HepG2 (cell line): ENCODE measurements around the gene SPRR2D. TPM values are rescaled to one million over a fixed set of nuclear protein-coding genes. Genes with fewer than 3 reads are reported as not detected.

Experiments
- ATAC-seq: fragments of 200-7000 bp; cut with Tn5 transposase; 3 replicates; pipeline ENCODE4 v1.9.1; 2020; ENCODE audit warnings: mild to moderate bottlenecking, moderate library complexity
- BruUV-seq: library from RNA; stranded (reverse); fragments of 400-500 nt; replicated peaks from 2 replicates; lab custom pipeline; 2021; lab: Mats Ljungman, UMichigan
- CTCF ChIA-PET: fragments of 300-600 bp; formaldehyde crosslinking; extraction: SDS; loops from one replicate; lab custom pipeline; 2021; ENCODE audit warnings: low total read pairs, inconsistent platforms, low intra/inter-chr PET ratio; lab: Yijun Ruan, JAX
- POLR2A ChIA-PET: fragments of 350-600 bp; sonication (Branson Sonifier 250); formaldehyde crosslinking; loops from one replicate; lab custom pipeline; 2020; ENCODE audit warnings: antibody characterized with exemption, inconsistent platforms; lab: Yijun Ruan, JAX
- DNase-seq: peaks from one replicate; pipeline ENCODE4 v3.0.0-alpha.2; 2015; ENCODE audit warnings: low spot score
- FAIRE-seq: peaks from 3 replicates; lab custom pipeline; 2011; peaks lifted over from hg19 to GRCh38; lab: Jason Lieb, UNC
- H2AFZ ChIP-seq: one replicate; pipeline ENCODE4 v1.6.1; 2011; ENCODE audit warnings: low read length, inconsistent platforms
- H3K27ac ChIP-seq: fragments of 300-600 bp; 3 replicates; pipeline ENCODE4 v1.8.0; 2011; ENCODE audit warnings: mixed run types, mild to moderate bottlenecking, mixed read lengths, low read length, inconsistent platforms; ENCODE audit not compliant: insufficient read depth; ENCODE audit errors: extremely low read length
- H3K27me3 ChIP-seq, 2 experiments: fragments of 200-600 bp in 1 of 2; 2 replicates in 1 of 2; 3 replicates in 1 of 2; pipeline versions ENCODE4 v1.6.0 to v1.8.0; 2011; ENCODE audit warnings: low read length in 2 of 2, mild to moderate bottlenecking in 2 of 2, moderate library complexity in 2 of 2, inconsistent platforms in 1 of 2; ENCODE audit not compliant: insufficient read depth in 2 of 2, control insufficient read depth in 1 of 2
- H3K36me3 ChIP-seq, 2 experiments: fragments of 200-600 bp in 1 of 2; replicated peaks in 1 of 2; 2 replicates in 1 of 2; 3 replicates in 1 of 2; pipeline versions ENCODE4 v1.5.1 to v1.8.0; 2011; ENCODE audit warnings: low read length in 2 of 2, inconsistent platforms in 1 of 2; ENCODE audit not compliant: insufficient read depth in 2 of 2, control insufficient read depth in 1 of 2
- H3K4me1 ChIP-seq: 2 replicates; pipeline ENCODE4 v1.5.1; 2012; ENCODE audit warnings: low read length, inconsistent platforms; ENCODE audit not compliant: insufficient read depth
- H3K4me2 ChIP-seq: 2 replicates; pipeline ENCODE4 v1.6.0; 2011; ENCODE audit warnings: low read depth, low read length, inconsistent platforms
- H3K4me3 ChIP-seq, 3 experiments: fragments of 200-600 bp in 1 of 3; sonication (generic), shearing (Covaris generic) in 1 of 3; replicated peaks in 1 of 3; 2 replicates each; pipeline ENCODE4 v1.5.1; 2011 to 2016; ENCODE audit warnings: low read length in 3 of 3, inconsistent platforms in 2 of 3, low read depth in 2 of 3, mild to moderate bottlenecking in 2 of 3, control low read depth in 1 of 3, mixed read lengths in 1 of 3; ENCODE audit not compliant: insufficient read depth in 1 of 3
- H3K79me2 ChIP-seq: one replicate; pipeline ENCODE4 v1.6.1; 2011; ENCODE audit warnings: low read length, inconsistent platforms; ENCODE audit not compliant: insufficient read depth
- H3K9ac ChIP-seq: 2 replicates; pipeline ENCODE4 v1.6.0; 2011; ENCODE audit warnings: mild to moderate bottlenecking, low read depth, low read length, inconsistent platforms; ENCODE audit not compliant: insufficient read depth
- H3K9me3 ChIP-seq: 2 replicates; pipeline ENCODE4 v1.5.1; 2012; ENCODE audit warnings: mild to moderate bottlenecking, low read length
- H4K20me1 ChIP-seq: 2 replicates; pipeline ENCODE4 v1.6.0; 2011; ENCODE audit warnings: inconsistent platforms, mild to moderate bottlenecking, low read length, moderate library complexity; ENCODE audit not compliant: insufficient read depth
- BORCS8-MEF2B ChIP-seq: sonication (generic); formaldehyde crosslinking; IDR thresholded peaks from 2 replicates; pipeline ENCODE4 v1.8.0; 2022; ENCODE audit warnings: mild to moderate bottlenecking, missing genetic modification reagents
- GATA4 ChIP-seq: sonication (generic); IDR thresholded peaks from 2 replicates; pipeline ENCODE4 v1.6.1; 2016; ENCODE audit warnings: antibody characterized with exemption, low read depth, borderline replicate concordance
- HNRNPUL1 ChIP-seq: fragments of 200-400 bp; formaldehyde crosslinking; IDR thresholded peaks from 2 replicates; pipeline ENCODE4 v1.6.1; 2017; ENCODE audit warnings: low read depth, mild to moderate bottlenecking, low read length, moderate library complexity
- KDM2A ChIP-seq: sonication (generic); formaldehyde crosslinking; IDR thresholded peaks from 2 replicates; pipeline ENCODE4 v1.4.0; 2020; ENCODE audit warnings: low read depth, missing genetic modification reagents, borderline replicate concordance
- MIER2 ChIP-seq: IDR thresholded peaks from 2 replicates; pipeline ENCODE4 v1.6.1; 2016; ENCODE audit warnings: missing biosample characterization, missing genetic modification reagents
- MIER3 ChIP-seq: IDR thresholded peaks from 2 replicates; pipeline ENCODE4 v1.6.1; 2016; ENCODE audit warnings: missing compliant biosample characterization, borderline replicate concordance
- NR2F1 ChIP-seq, 2 experiments: fragments of 450-650 bp in 1 of 2; formaldehyde crosslinking in 1 of 2; IDR thresholded peaks; 2 replicates each; pipeline versions ENCODE4 v1.5.0 to v1.6.1; 2016 to 2020; ENCODE audit warnings: mild to moderate bottlenecking in 1 of 2, missing compliant biosample characterization in 1 of 2, missing genetic modification reagents in 1 of 2, moderate library complexity in 1 of 2
- TBL1XR1 ChIP-seq: fragments of 150-350 bp; IDR thresholded peaks from 2 replicates; pipeline ENCODE4 v1.6.1; 2014; ENCODE audit warnings: borderline replicate concordance, low read length; ENCODE audit not compliant: partially characterized antibody
- TBP ChIP-seq: sonication (generic); formaldehyde crosslinking; IDR thresholded peaks from 2 replicates; pipeline ENCODE4 v1.5.0; 2020; ENCODE audit warnings: missing genetic modification reagents
- ZBTB8A ChIP-seq: sonication (generic); formaldehyde crosslinking; IDR thresholded peaks from 2 replicates; pipeline ENCODE4 v1.4.0; 2020; ENCODE audit warnings: mild to moderate bottlenecking, low read depth, missing genetic modification reagents, borderline replicate concordance
- ZFP36L1 ChIP-seq: sonication (generic); formaldehyde crosslinking; IDR thresholded peaks from 2 replicates; pipeline ENCODE4 v1.8.0; 2022; ENCODE audit warnings: mild to moderate bottlenecking, missing genetic modification reagents, moderate library complexity
- ZFP62 ChIP-seq: sonication (generic); formaldehyde crosslinking; IDR thresholded peaks from 2 replicates; pipeline ENCODE4 v1.4.0; 2020; ENCODE audit warnings: missing genetic modification reagents
- ZNF101 ChIP-seq: sonication (generic); formaldehyde crosslinking; IDR thresholded peaks from 2 replicates; pipeline ENCODE4 v1.4.0; 2020; ENCODE audit warnings: mild to moderate bottlenecking, low read depth, missing genetic modification reagents, borderline replicate concordance
- ZNF496 ChIP-seq: sonication (generic); formaldehyde crosslinking; IDR thresholded peaks from 2 replicates; pipeline ENCODE4 v1.8.1; 2023; ENCODE audit warnings: mild to moderate bottlenecking, moderate library complexity, missing genetic modification reagents; ENCODE audit not compliant: insufficient replicate concordance
- ZNF784 ChIP-seq: sonication (generic); formaldehyde crosslinking; IDR thresholded peaks from 2 replicates; pipeline ENCODE4 v1.5.1; 2020; ENCODE audit warnings: missing genetic modification reagents, mild to moderate bottlenecking, borderline replicate concordance
- WGBS: methylation state at CpG from one replicate; pipeline ENCODE4 v1.1.6; 2017; ENCODE audit warnings: low lambda C conversion rate; 5-methylcytosine and 5-hydroxymethylcytosine counted together
- in situ Hi-C: cut with HindIII; loops from 2 replicates; pipeline ENCODE4 v1.10.0; 2017; ENCODE audit warnings: low pct_unique_long_range_greater_than_20kb; ENCODE audit not compliant: extremely low pct_ligation_motif_present
- intact Hi-C: fragments of 100-400 bp; cut with micrococcal nuclease; formaldehyde crosslinking; loops from one replicate; pipeline ENCODE4 v1.10.0; 2022; ENCODE audit not compliant: unreplicated experiment
- polyA plus RNA-seq, 8 experiments: library from polyadenylated mRNA; depleted of rRNA in 3 of 8; stranded (reverse) in 7 of 8; unstranded in 1 of 8; fragments of >200 nt; fragmentation: Illumina TruSeq in 4 of 8; extraction: Trizol in 4 of 8; gene quantifications; 2 replicates each; pipeline versions ENCODE4 v1.2.1 to v1.2.3, GENCODE V29; 2011 to 2016; ENCODE audit warnings: low read depth in 4 of 8, missing spikeins in 1 of 8, mixed read lengths in 1 of 8; ENCODE audit not compliant: insufficient read depth in 1 of 8
- total RNA-seq, 5 experiments: library from RNA; depleted of rRNA; stranded (reverse); fragments of >200 nt; fragmentation: Illumina TruSeq; extraction: Trizol; gene quantifications; 2 replicates each; pipeline ENCODE4 v1.2.3, GENCODE V29; 2016; ENCODE audit warnings: low read depth in 1 of 5
- TF ChIP-seq, protein P1 (sequence below): sonication (generic); formaldehyde crosslinking; IDR thresholded peaks from 2 replicates; pipeline ENCODE4 v1.4.0; 2020; ENCODE audit warnings: missing genetic modification reagents
- TF ChIP-seq, protein P2 (sequence below): IDR thresholded peaks from 2 replicates; pipeline ENCODE4 v1.6.1; 2016; ENCODE audit warnings: missing compliant biosample characterization, missing genetic modification reagents, borderline replicate concordance

The SPRR2D gene
- total and polyA plus RNA-seq, 2 of the 13 experiments (the other 11 are each of a cell fraction or from before 2014, with no cell fraction given), result not detected

GRCh38 chr1:153058154-153058553, 17.2 kb upstream of the SPRR2D start (continued):
- no peak for TF ChIP-seq ZFP62 (CRISPR knock-in tag)
- no peak for TF ChIP-seq MIER3 (CRISPR knock-in tag)
- TF ChIP-seq GATA4, result no peak
- no peak for TF ChIP-seq NR2F1 (CRISPR knock-in tag; IDR thresholded peaks at IDR 0.05)
- TF ChIP-seq ZNF101 (CRISPR knock-in tag), result no peak
- no peak for TF ChIP-seq MIER2
- TF ChIP-seq HNRNPUL1, result no peak

- Histone ChIP-seq H3K79me2 (no peaks in the 10 kb centered on the region), H3K9ac (no peak within 1 kb of the TSS), H3K4me2 (no peak within 1 kb of the TSS), H3K9me3 (no peaks in the 10 kb centered on the region), H2AFZ (no peak within 1 kb of the TSS), H3K36me3 (no peaks in the 10 kb centered on the region), H3K27me3 (no peaks in the 10 kb centered on the region), H3K4me3 (no peak within 1 kb of the TSS), H3K27ac (no peak within 1 kb of the TSS), H4K20me1 (no peaks in the 10 kb centered on the region), H3K4me1 (no peaks in the 10 kb centered on the region)
- no TSS peak for BruUV-seq
- intact Hi-C loops (no loop called here), in situ Hi-C loops (no loop called here)
- 0% methylated on average over 2 of the region's 2 CpGs for WGBS
- POLR2A ChIA-PET, result no interaction called here
- no peak for FAIRE-seq
- DNase-seq, result no peak
- CTCF ChIA-PET, result no interaction called here
- no peak for ATAC-seq
- TF ChIP-seq TBP (CRISPR knock-in tag) (no peak), ZNF784 (CRISPR knock-in tag) (no peak), BORCS8-MEF2B (CRISPR knock-in tag) (no peak), TBL1XR1 (no peak), ZFP36L1 (CRISPR knock-in tag) (no peak), ZBTB8A (no peak), KDM2A (CRISPR knock-in tag) (no peak), ZNF496 (CRISPR knock-in tag) (no peak)
- TF ChIP-seq, protein P1, sequence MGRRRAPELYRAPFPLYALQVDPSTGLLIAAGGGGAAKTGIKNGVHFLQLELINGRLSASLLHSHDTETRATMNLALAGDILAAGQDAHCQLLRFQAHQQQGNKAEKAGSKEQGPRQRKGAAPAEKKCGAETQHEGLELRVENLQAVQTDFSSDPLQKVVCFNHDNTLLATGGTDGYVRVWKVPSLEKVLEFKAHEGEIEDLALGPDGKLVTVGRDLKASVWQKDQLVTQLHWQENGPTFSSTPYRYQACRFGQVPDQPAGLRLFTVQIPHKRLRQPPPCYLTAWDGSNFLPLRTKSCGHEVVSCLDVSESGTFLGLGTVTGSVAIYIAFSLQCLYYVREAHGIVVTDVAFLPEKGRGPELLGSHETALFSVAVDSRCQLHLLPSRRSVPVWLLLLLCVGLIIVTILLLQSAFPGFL (CRISPR knock-in tag), result no peak
- TF ChIP-seq, protein P2, sequence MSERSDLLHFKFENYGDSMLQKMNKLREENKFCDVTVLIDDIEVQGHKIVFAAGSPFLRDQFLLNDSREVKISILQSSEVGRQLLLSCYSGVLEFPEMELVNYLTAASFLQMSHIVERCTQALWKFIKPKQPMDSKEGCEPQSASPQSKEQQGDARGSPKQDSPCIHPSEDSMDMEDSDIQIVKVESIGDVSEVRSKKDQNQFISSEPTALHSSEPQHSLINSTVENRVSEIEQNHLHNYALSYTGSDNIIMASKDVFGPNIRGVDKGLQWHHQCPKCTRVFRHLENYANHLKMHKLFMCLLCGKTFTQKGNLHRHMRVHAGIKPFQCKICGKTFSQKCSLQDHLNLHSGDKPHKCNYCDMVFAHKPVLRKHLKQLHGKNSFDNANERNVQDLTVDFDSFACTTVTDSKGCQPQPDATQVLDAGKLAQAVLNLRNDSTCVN (CRISPR knock-in tag), result no peak
Measured at GRCh38 chr1:153057375-153057774, 16.5 kb upstream of the SPRR2D start, which contains the start of gene SPRR2A. TSS of gene SPRR2A (minus strand) at chr1:153057512. CDS start at chr1:153056735, 777 bp downstream.
